Measurements from ENCODE around the gene BORCS6. TPM values are rescaled to one million over a fixed set of nuclear protein-coding genes. Genes with fewer than 3 reads are reported as not detected.
A peak's percentile ranks its signal among the peaks of the same experiment; 100 is the strongest.

BORCS6 gene
- total and polyA plus RNA-seq, 2 of the 4 experiments (the other 2 are of a cell fraction), result 2.7 to 3.3 TPM

- WGBS, 2 experiments (ENCODE audit: extremely low coverage in 2 of 2, insufficient read length in 1 of 2), result 0% methylated on average over 8 of the region's 49 CpGs; no CpG with 5 or more reads in 1 of the 2 experiments
- TF ChIP-seq MAFK (IDR thresholded peaks at IDR 0.05; ENCODE audit: low read depth, low read length) (no peak), ELK1 (IDR thresholded peaks at IDR 0.05; ENCODE audit: borderline replicate concordance, low read depth, low read length) (no peak), RFX5 (IDR thresholded peaks at IDR 0.05; ENCODE audit: low read depth, low read length) (no peak), BHLHE40 (IDR thresholded peaks at IDR 0.05; ENCODE audit: low read depth, low read length) (peak; percentile 28; the same call in 1 of the 2 replicates), MXI1 (IDR thresholded peaks at IDR 0.05; ENCODE audit: borderline replicate concordance, low read depth, low read length) (peak; percentile 39; the same call in 1 of the 2 replicates), CEBPB (IDR thresholded peaks at IDR 0.05; ENCODE audit: low read depth, low read length) (no peak), CTCF (conservative IDR thresholded peaks at IDR 0.05; ENCODE audit: low read depth, low read length) (no peak), RCOR1 (IDR thresholded peaks at IDR 0.05; ENCODE audit: insufficient replicate concordance, low read length) (no peak), FOS (IDR thresholded peaks at IDR 0.05; ENCODE audit: low read depth, low read length) (peak; percentile 83), MAZ (IDR thresholded peaks at IDR 0.05; ENCODE audit: borderline replicate concordance, low read depth, low read length) (no peak), CHD1 (IDR thresholded peaks at IDR 0.05; ENCODE audit: low read depth, low read length) (peak; percentile 55; the same call in 1 of the 2 replicates), RAD21 (IDR thresholded peaks at IDR 0.05; ENCODE audit: low read length) (no peak), USF2 (IDR thresholded peaks at IDR 0.05; ENCODE audit: low read depth, low read length) (no peak)
These were observed 32.8 kb upstream of the BORCS6 start for GRCh38 chr17:8222630-8223355.

More at GRCh38 chr17:8222630-8223355, 32.8 kb upstream of the BORCS6 start:
- Histone ChIP-seq H3K9ac (ENCODE audit: low read depth, low read length) (peak overlapping the region; percentile 87), H2BK20ac (ENCODE audit: low read depth, low read length) (no peak overlapping the region), H3K9me1 (ENCODE audit: insufficient read depth, low read length) (peaks cover 14% of the 10 kb centered on the region), H3K4ac (ENCODE audit: low read depth, low read length) (peak overlapping the region; percentile 98), H2BK5ac (ENCODE audit: low read depth, low read length, poor library complexity, severe bottlenecking) (peak overlapping the region; percentile 81), H3K14ac (replicated peaks; ENCODE audit: low read depth, low read length) (peak overlapping the region; percentile 95), H3K36me3 (ENCODE audit: control insufficient read depth, insufficient read depth, low read length) (peaks cover 4% of the 10 kb centered on the region; the same call in 1 of the 2 replicates), H3K27me3 (ENCODE audit: control insufficient read depth, insufficient read depth, low read length) (no peaks in the 10 kb centered on the region), H3K4me2 (ENCODE audit: low read depth, low read length) (peak overlapping the region; percentile 87), H3K56ac (ENCODE audit: extremely low read depth, insufficient read depth, low read length) (peak overlapping the region; percentile 95), H2AFZ (replicated peaks; ENCODE audit: low read length, poor library complexity) (peak overlapping the region; percentile 95), H3K27ac (ENCODE audit: insufficient read depth, low read length) (peak overlapping the region; percentile 85), H3K9me3 (ENCODE audit: control insufficient read depth, insufficient read depth, low read length) (no peaks in the 10 kb centered on the region), H2BK15ac (ENCODE audit: low read depth, low read length) (peak overlapping the region; percentile 61; the same call in 2 of the 3 replicates), H3K18ac (ENCODE audit: low read depth, low read length) (peak overlapping the region; percentile 43), H2AK9ac (replicated peaks; ENCODE audit: low read depth, low read length, poor library complexity) (peak overlapping the region; percentile 98), H3K79me1 (ENCODE audit: low read depth in 1 of 2, low read length in 2 of 2) (peaks cover 0 to 8% of the 10 kb centered on the region in 2 experiments; a peak in 1 of 4 replicates), H2AK5ac (ENCODE audit: low read depth, low read length) (peak overlapping the region; percentile 94), H4K8ac (ENCODE audit: low read depth in 2 of 2, low read length in 2 of 2) (peak overlapping the region; percentile 84 to 94), H3K4me3 (ENCODE audit: insufficient read depth, low read depth, low read length) (peak overlapping the region; percentile 62), H4K5ac (ENCODE audit: low read depth, low read length) (peak overlapping the region; percentile 58), H3K23ac (ENCODE audit: low read depth, low read length) (peak overlapping the region; percentile 96), H4K20me1 (ENCODE audit: insufficient read depth, low read length) (peaks cover 26% of the 10 kb centered on the region), H4K91ac (ENCODE audit: insufficient read depth, low read depth, low read length) (peak overlapping the region; percentile 94), H2BK120ac (ENCODE audit: low read depth, low read length) (peak overlapping the region; percentile 56), H3K4me1 (ENCODE audit: control insufficient read depth, insufficient read depth, low read length) (peaks cover 9% of the 10 kb centered on the region)
- dilution Hi-C loops (cut with HindIII; ENCODE audit: low sequenced_read_pairs, unreplicated experiment) (no loop called here), in situ Hi-C loops (cut with MboI; ENCODE audit: low sequenced_read_pairs) (loop anchor here (5.0 kb wide), 1 partner anchor 100 kb away; the partner anchor contains the start of gene HES7), intact Hi-C loops (cut with micrococcal nuclease) (loop anchor here (1.0 to 5.0 kb wide), 6 partner anchors 26 to 160 kb away; partner anchors contain the start of gene CTC1)
- peak; percentile 40 for ATAC-seq (ENCODE audit: low read depth)
- no TSS peak for BruUV-seq (replicated peaks)
- CTCF ChIA-PET, result interaction anchor here (1.0 to 1.2 kb wide), 3 partner anchors 36 to 161 kb away, joined by 3 to 4 read pairs (median 3); no protein-coding TSS in a partner anchor
- POLR2A ChIA-PET (ENCODE audit: unreplicated experiment), result interaction anchor here (0.7 to 1.2 kb wide), 3 partner anchors 13 to 50 kb away, joined by 3 read pairs; partner anchors contain the start of gene AURKB
- DNase-seq, result peak; percentile 93

Data from IMR-90 (cell line).